Activated T-cell treated with anti-CD3 and anti-CD28 coated beads for 24 hours (primary cell): Measurements from ENCODE around the gene ANKLE2.

Experiments used
- DNase-seq: peaks from one replicate; pipeline ENCODE4 v3.0.0-alpha.2; 2020; ENCODE audit warnings: low read depth

Gene ANKLE2

GRCh38 chr12:132743831-132744230, 17.8 kb downstream of the ANKLE2 start:
- DNase-seq = no peak

DNA sequence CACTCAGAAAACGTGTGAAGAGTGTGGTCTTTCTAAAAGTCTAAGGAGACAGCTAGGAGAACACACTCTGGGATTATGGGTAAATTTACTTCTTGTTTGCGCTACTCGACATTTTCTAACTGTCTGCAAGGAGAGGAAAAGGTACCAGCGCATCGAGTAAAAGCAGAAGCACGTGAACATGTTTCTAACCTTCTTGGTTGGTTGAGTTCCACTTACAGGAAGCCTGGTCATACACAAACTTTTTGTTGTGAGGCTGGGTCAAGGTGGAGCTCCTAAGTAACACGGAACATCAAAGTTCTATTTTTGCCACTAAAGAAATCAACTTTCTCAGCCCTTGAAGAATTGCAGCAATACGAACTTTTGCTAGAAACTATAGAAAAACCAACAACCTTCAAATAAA, 20.0 kb downstream of the ANKLE2 start:
- no peak for DNase-seq

- no peak for DNase-seq
Observed at GRCh38 chr12:132740652-132741051, 21.0 kb downstream of the ANKLE2 start.

- DNase-seq = no peak
Observed at GRCh38 chr12:132740313-132740646, 21.4 kb downstream of the ANKLE2 start.

DNA sequence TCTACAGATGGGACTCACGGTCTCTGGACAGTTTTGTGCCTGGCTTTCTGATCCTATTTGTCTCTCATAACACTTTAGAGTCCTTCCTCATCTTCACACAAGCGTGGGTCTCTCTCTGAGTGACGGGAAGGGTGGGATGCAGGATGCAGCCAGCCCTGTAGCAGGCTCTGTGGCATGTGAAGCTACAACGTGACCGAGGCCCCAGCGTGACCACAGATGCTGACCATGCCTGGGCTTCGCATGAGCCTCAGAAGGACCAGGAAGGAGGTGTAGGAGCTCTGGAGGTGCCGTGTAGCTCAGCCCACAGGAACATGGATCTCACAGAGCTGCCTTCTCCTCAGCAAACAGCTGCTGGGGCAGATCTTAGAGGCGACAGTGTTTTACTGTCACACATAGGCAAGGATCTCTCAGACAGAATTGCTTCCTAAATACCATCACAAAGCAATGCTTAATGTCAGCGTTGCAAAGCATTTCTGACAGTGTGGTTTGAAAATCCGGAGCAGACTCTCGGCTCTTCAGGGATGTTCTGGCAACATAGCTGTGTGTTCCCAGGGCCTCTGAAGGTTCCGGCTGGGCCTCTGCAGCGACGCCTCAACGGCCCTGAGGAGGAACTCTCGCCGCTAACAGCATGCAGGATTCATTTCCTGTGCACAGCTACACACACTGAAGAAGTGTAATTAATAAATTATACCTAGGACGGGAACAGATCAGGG, 21.9 kb downstream of the ANKLE2 start:
- no peak for DNase-seq

- DNase-seq = no peak
Observed at GRCh38 chr12:132736913-132737312, 24.7 kb downstream of the ANKLE2 start.

DNA sequence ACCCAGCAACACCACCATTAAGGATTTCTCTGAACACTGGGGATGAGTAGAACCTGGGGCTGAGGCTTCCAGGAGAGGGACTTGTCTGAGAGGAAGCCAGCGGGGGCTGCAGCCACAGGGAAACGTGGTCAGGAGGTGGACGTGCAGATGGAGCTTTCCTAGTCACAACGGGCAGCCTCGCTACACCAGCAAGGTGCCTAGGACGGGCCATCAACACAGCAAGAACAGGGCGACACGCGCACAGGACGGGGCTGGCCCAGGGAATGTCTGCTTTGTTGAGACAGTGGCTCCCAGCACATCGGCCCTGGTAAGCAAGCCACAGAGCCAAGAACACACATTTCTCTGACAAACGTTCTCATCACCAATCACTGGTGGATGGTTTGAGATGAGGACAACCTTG, 25.3 kb downstream of the ANKLE2 start:
- no peak for DNase-seq

DNA sequence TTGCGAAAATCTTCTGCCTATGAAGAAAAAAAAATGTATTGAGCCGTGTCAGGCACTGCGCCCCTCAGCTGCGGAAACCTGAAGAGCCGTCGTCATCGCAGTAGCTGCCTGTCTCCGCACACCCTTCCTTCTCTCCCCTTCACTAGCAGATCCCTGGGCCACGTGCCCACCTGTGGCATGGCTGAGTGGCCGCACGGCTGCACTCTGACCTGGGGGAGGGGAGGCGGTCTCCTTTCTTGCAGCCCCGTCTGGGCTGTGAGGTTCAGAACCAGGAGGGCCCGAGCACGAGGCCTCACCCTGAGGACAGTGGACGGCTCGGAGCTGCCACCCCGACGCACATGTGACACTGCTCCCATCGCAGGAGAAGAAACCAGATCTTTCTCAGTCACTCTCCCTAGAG, 26.1 kb downstream of the ANKLE2 start:
- no peak for DNase-seq

GRCh38 chr12:132734206-132734605, 27.4 kb downstream of the ANKLE2 start:
- no peak for DNase-seq

- DNase-seq = no peak
Observed at GRCh38 chr12:132731574-132731973, 30.1 kb downstream of the ANKLE2 start.

DNA sequence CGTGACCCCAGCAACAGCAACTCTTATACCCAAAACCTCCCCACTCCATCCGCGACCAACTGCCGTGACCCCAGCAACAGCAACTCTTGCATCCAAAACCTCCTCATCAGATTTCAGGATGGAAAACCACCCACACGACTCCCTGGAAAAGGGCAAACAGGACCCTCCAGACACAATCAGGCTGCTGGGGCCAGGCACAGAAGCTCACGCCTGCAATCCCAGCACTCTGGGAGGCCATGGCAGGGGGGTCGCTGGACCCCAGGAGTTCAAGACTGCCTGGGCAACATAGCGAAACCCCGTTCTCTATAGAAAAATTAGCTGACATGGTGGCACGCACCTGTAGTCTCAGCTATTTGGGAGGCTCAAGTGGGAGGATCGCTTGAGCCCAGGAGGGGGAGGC, 31.3 kb downstream of the ANKLE2 start:
- no peak for DNase-seq

GRCh38 chr12:132729541-132730320, 31.9 kb downstream of the ANKLE2 start:
- DNase-seq = no peak

DNA sequence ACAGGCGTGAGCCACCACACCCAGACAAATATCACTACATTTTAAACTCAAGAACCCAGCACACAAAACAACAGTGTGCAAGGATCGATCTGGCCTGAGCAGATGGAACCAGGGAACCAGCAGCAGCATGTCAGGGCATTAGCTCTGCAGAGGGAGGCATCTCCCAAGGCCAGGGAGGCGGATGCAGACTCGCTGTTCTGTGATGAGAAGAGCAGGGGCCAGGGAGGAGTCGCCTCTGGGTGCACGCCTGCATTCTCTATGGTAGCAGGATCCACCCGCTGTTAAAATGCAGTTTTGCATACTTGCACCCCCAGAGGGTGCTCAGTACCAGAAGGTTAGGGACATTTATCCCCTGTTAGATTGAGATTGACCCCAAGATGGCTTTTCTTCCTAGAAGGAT, 33.1 kb downstream of the ANKLE2 start:
- DNase-seq = no peak

GRCh38 chr12:132727091-132727794, 34.4 kb downstream of the ANKLE2 start:
- no peak for DNase-seq

- no peak for DNase-seq
Observed at GRCh38 chr12:132726386-132726785, 35.2 kb downstream of the ANKLE2 start.

- DNase-seq = no peak
Observed at GRCh38 chr12:132724506-132725241, 37.0 kb downstream of the ANKLE2 start.

DNA sequence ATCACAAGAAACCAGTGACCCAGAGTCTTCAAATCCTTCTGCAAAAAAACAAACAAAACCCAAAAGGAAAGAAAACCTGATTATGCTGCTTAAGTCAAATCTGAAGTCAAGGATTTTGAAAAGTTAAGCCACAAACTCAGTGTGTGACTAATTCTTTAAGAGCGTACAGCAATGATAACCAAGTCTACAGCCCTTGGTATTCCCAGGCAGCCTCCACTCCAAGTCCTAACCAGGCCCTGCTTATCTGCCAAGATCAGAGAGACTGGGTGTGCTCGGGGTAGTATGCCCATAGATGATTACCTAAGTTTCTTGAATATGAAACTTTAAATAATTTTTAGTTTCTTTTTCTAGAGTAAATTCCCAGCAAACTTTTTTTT, 37.9 kb downstream of the ANKLE2 start:
- DNase-seq = no peak

DNA sequence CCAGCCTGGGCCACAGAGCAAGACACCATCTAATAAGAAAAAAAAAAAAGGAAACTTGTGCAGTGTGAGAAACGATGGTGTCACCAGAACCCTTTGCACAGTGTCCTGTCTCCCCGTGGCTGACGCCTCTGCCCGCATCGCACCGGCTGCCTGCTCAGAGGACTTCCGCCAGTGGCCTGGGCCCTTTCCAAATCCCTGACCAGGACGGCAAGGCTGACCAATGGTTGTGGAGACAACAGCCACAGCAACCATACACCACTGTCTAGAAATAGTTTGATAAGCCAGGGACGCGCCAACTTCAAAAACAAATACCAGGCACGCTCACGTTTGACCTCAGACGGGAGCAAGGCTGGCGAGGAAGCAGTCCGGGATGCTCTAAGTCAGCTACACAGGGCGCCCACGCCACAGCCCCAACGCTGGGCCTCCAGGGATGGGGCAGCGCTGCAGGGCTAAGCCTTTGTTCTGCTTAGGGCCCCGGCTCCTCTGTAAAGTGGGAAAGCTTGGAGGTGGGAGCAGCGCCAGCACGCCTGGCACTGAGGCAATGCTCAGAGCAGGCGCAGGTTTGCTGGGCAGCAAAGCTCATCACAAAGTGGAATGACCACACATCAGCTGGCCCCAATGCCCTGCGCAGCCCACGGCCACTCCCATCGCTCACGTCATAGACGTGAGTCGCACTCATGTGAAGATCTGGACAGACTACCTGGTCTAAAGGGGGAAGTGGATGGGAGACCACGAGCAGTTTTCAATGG, 38.4 kb downstream of the ANKLE2 start:
- DNase-seq = no peak

- no peak for DNase-seq
Observed at GRCh38 chr12:132720606-132721345, 40.9 kb downstream of the ANKLE2 start.

- DNase-seq = no peak
Observed at GRCh38 chr12:132719954-132720324, 41.7 kb downstream of the ANKLE2 start.
